BE2C (cell line): ENCODE measurements around the gene GALNT1.

Experiments used
- DNase-seq: peaks from one replicate; pipeline ENCODE4 v3.0.0-alpha.2; 2020
- H3K27me3 ChIP-seq: fragments of 250-450 bp; sonication (Bioruptor Pico); 2 replicates; pipeline ENCODE4 v1.5.1; 2020; ENCODE audit warnings: mild to moderate bottlenecking
- H3K36me3 ChIP-seq: fragments of 250-450 bp; sonication (Bioruptor Pico); 2 replicates; pipeline ENCODE4 v1.5.1; 2020; ENCODE audit warnings: mild to moderate bottlenecking
- H3K4me1 ChIP-seq: fragments of 250-450 bp; sonication (Bioruptor Pico); 2 replicates; pipeline ENCODE4 v1.5.1; 2020
- H3K4me3 ChIP-seq: 2 replicates; pipeline ENCODE4 v1.5.1; 2011; ENCODE audit warnings: low read depth, low read length
- H3K9me3 ChIP-seq: fragments of 250-450 bp; sonication (Bioruptor Pico); 2 replicates; pipeline ENCODE4 v1.5.1; 2020
- TF ChIP-seq, protein P1 (sequence below): IDR thresholded peaks from 2 replicates; pipeline ENCODE4 v1.5.1; 2012; ENCODE audit warnings: mild to moderate bottlenecking, low read depth, low read length

Gene GALNT1

GRCh38 chr18:35637227-35637626, 55.7 kb downstream of the GALNT1 start:
- no peaks in the 10 kb centered on the region for H3K27me3 ChIP-seq
- H3K9me3 ChIP-seq: no peaks in the 10 kb centered on the region
- no peak for DNase-seq
- no peaks in the 10 kb centered on the region for H3K36me3 ChIP-seq
- H3K4me1 ChIP-seq: no peaks in the 10 kb centered on the region; the same call in 1 of the 2 replicates
- no peak overlapping the region for H3K4me3 ChIP-seq
- TF ChIP-seq, protein P1, sequence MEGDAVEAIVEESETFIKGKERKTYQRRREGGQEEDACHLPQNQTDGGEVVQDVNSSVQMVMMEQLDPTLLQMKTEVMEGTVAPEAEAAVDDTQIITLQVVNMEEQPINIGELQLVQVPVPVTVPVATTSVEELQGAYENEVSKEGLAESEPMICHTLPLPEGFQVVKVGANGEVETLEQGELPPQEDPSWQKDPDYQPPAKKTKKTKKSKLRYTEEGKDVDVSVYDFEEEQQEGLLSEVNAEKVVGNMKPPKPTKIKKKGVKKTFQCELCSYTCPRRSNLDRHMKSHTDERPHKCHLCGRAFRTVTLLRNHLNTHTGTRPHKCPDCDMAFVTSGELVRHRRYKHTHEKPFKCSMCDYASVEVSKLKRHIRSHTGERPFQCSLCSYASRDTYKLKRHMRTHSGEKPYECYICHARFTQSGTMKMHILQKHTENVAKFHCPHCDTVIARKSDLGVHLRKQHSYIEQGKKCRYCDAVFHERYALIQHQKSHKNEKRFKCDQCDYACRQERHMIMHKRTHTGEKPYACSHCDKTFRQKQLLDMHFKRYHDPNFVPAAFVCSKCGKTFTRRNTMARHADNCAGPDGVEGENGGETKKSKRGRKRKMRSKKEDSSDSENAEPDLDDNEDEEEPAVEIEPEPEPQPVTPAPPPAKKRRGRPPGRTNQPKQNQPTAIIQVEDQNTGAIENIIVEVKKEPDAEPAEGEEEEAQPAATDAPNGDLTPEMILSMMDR: no peak

- H3K4me1 ChIP-seq: no peaks in the 10 kb centered on the region; the same call in 1 of the 2 replicates
- no peaks in the 10 kb centered on the region for H3K36me3 ChIP-seq
- TF ChIP-seq, protein P1: no peak
- H3K27me3 ChIP-seq: no peaks in the 10 kb centered on the region
- no peak for DNase-seq
- no peak overlapping the region for H3K4me3 ChIP-seq
- no peaks in the 10 kb centered on the region for H3K9me3 ChIP-seq
These were observed 57.8 kb downstream of the GALNT1 start for GRCh38 chr18:35639296-35639695.

- no peaks in the 10 kb centered on the region for H3K36me3 ChIP-seq
- no peaks in the 10 kb centered on the region for H3K27me3 ChIP-seq
- H3K9me3 ChIP-seq: no peaks in the 10 kb centered on the region
- no peaks in the 10 kb centered on the region for H3K4me1 ChIP-seq
- TF ChIP-seq, protein P1: no peak
- no peak overlapping the region for H3K4me3 ChIP-seq
- DNase-seq: no peak
These were observed 59.9 kb downstream of the GALNT1 start for GRCh38 chr18:35641467-35641866.

DNA sequence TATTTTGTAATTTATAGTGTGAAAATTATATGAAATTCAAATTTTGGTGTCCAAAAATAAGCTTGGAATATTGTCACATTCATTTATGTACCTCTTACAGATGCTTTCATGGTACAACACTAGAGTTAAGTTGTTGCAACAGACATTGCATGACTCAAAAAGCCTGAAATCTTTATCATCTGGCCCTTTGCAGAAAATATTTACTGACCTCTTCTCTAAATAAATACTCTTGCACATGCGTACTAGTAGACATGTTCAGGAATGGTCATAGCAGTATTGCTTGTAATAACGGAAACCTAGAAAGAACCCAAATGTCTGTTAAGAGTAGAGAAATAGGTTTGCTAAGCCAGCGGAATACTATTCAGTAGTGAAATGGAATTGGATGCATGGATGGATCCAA, 60.4 kb downstream of the GALNT1 start:
- Histone ChIP-seq H3K36me3 (no peaks in the 10 kb centered on the region), H3K4me1 (no peaks in the 10 kb centered on the region), H3K9me3 (no peaks in the 10 kb centered on the region), H3K4me3 (no peak overlapping the region), H3K27me3 (no peaks in the 10 kb centered on the region)
- TF ChIP-seq, protein P1: no peak
- DNase-seq: no peak

DNA sequence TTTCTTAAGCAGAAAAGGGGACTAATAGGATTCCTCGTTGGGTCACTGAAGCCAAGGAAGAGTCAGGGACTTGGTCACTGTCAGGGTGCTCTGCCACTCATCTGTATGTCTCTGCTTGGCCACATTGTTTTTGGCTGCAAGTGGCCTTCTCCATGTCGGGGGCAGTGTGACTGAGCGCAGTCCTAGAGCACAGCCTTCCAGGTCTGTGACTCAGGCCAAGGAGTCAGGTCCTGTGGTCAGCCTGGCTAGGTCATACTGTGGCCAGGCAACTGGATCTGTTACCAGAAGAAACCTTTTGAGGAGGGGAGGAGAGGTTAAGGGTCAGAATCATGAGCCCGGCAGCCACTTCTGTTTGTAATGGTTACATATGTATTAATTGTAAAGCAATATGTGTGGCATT, 61.3 kb downstream of the GALNT1 start:
- TF ChIP-seq, protein P1: no peak
- H3K36me3 ChIP-seq: no peaks in the 10 kb centered on the region
- H3K4me3 ChIP-seq: no peak overlapping the region
- no peak for DNase-seq
- no peaks in the 10 kb centered on the region for H3K9me3 ChIP-seq
- H3K4me1 ChIP-seq: no peaks in the 10 kb centered on the region
- no peaks in the 10 kb centered on the region for H3K27me3 ChIP-seq

GRCh38 chr18:35646449-35646848, 64.9 kb downstream of the GALNT1 start:
- no peaks in the 10 kb centered on the region for H3K9me3 ChIP-seq
- DNase-seq: no peak

More at GRCh38 chr18:35646449-35646848, 64.9 kb downstream of the GALNT1 start:
- TF ChIP-seq, protein P1: no peak
- Histone ChIP-seq H3K27me3 (no peaks in the 10 kb centered on the region), H3K4me3 (no peak overlapping the region), H3K36me3 (no peaks in the 10 kb centered on the region), H3K4me1 (no peaks in the 10 kb centered on the region)
